Osteocyte (in vitro differentiated cells): ENCODE results near the gene FAM81A. TPM values are rescaled to one million over a fixed set of nuclear protein-coding genes. Genes with fewer than 3 reads are reported as not detected.

ENCODE experiments used
- DNase-seq: peaks from one replicate; pipeline ENCODE4 v3.0.0; 2021; ENCODE audit warnings: mixed read lengths; ENCODE audit not compliant: unreplicated experiment; ENCODE audit errors: extremely low spot score
- H3K27ac Mint-ChIP-seq: one replicate; pipeline ENCODE4 v1.8.0; 2021; ENCODE audit warnings: mild to moderate bottlenecking, mixed read lengths; ENCODE audit not compliant: unreplicated experiment
- H3K27me3 Mint-ChIP-seq: one replicate; pipeline ENCODE4 v1.8.0; 2021; ENCODE audit warnings: mixed read lengths; ENCODE audit not compliant: unreplicated experiment
- H3K36me3 Mint-ChIP-seq: one replicate; pipeline ENCODE4 v1.8.0; 2021; ENCODE audit warnings: mixed read lengths; ENCODE audit not compliant: unreplicated experiment
- H3K4me1 Mint-ChIP-seq: one replicate; pipeline ENCODE4 v1.8.0; 2021; ENCODE audit warnings: mixed read lengths; ENCODE audit not compliant: unreplicated experiment
- H3K4me3 Mint-ChIP-seq: one replicate; pipeline ENCODE4 v1.8.0; 2021; ENCODE audit warnings: mild to moderate bottlenecking, moderate library complexity, mixed read lengths; ENCODE audit not compliant: unreplicated experiment
- H3K9me3 Mint-ChIP-seq: one replicate; pipeline ENCODE4 v1.8.0; 2021; ENCODE audit warnings: mixed read lengths; ENCODE audit not compliant: unreplicated experiment
- CTCF ChIP-seq: fragments of 200-600 bp; sonication (generic); IDR thresholded peaks from 2 replicates; pipeline ENCODE4 v1.5.0; 2021; ENCODE audit warnings: antibody characterized with exemption, mild to moderate bottlenecking, moderate library complexity
- total RNA-seq: library from RNA; stranded (reverse); gene quantifications from 2 replicates; pipeline ENCODE4 v1.2.1, GENCODE V29; 2021

FAM81A gene
- total RNA-seq, 1 donor from 2014 or later: not detected

GRCh38 chr15:59444081-59444835 lies 6.3 kb downstream of the FAM81A start:
- no peak overlapping the region for H3K27ac Mint-ChIP-seq
- H3K27me3 Mint-ChIP-seq: peaks cover 52% of the 10 kb centered on the region
- no peaks in the 10 kb centered on the region for H3K4me1 Mint-ChIP-seq
- H3K9me3 Mint-ChIP-seq: no peaks in the 10 kb centered on the region
- no peak for TF ChIP-seq CTCF
- no peaks in the 10 kb centered on the region for H3K36me3 Mint-ChIP-seq
- no peak for DNase-seq
- H3K4me3 Mint-ChIP-seq: no peak overlapping the region

GRCh38 chr15:59444980-59445545 lies 7.1 kb downstream of the FAM81A start:
- no peaks in the 10 kb centered on the region for H3K9me3 Mint-ChIP-seq
- no peaks in the 10 kb centered on the region for H3K36me3 Mint-ChIP-seq
- no peaks in the 10 kb centered on the region for H3K4me1 Mint-ChIP-seq
- DNase-seq: no peak
- H3K4me3 Mint-ChIP-seq: no peak overlapping the region
- no peak overlapping the region for H3K27ac Mint-ChIP-seq
- peaks cover 45% of the 10 kb centered on the region for H3K27me3 Mint-ChIP-seq
- TF ChIP-seq CTCF: no peak

DNA sequence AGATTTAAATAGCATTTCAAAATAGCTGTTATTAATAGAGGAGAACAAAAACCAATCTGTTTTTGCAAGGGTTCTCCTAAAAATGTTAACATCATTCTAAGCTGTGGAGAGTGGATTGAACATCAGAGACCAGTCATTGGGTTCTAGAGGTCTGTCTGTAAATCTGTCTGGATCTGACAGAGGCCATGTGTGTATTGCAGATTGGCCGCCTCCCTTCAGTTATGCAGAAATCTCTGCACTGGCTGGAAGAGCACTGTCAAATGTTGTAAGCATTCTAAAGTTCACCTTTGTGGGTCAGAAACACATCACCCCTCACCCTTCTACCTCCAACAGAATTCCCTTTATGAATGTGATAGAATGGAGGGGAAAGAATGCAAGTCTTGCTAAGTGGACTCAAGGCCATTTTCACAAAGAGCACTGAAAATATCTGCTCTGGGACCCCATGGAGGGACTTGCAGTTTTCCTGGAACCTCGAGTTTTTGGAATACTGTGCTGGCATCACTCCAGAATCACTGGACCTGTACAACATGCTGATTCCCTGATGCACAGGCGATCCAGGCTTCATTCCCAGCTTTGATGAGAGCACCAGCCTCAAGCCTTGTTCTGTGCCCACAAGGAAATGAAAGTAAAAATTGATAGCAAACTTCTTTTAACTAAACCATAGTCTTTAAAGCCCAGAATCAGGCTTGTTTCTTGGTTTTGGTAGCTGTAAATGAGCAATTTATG lies 8.4 kb downstream of the FAM81A start:
- H3K4me1 Mint-ChIP-seq: no peaks in the 10 kb centered on the region
- peaks cover 36% of the 10 kb centered on the region for H3K27me3 Mint-ChIP-seq
- no peak overlapping the region for H3K4me3 Mint-ChIP-seq
- DNase-seq: no peak
- H3K9me3 Mint-ChIP-seq: no peaks in the 10 kb centered on the region
- no peak for TF ChIP-seq CTCF
- no peak overlapping the region for H3K27ac Mint-ChIP-seq
- H3K36me3 Mint-ChIP-seq: no peaks in the 10 kb centered on the region

DNA sequence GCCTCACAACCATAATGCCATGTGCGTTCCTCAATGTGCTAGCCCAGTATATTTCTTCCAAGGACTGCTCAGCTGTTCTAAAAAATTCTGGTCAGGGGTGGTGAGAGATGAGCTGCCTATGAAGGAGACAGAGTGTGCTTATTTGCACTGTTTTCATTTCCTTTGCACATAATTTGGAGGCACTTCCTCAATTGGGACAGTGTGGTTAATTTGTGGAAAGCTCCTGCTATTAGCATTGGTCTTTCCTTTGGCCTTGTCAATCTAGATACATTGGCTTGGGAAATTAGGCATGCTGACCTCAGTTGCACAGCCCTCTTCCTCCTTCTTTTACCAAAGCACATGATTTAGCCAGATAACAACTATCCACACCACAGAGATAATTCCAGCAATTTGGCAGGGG lies 9.4 kb downstream of the FAM81A start:
- Mint-ChIP-seq H3K4me3 (no peak overlapping the region), H3K9me3 (no peaks in the 10 kb centered on the region), H3K4me1 (no peaks in the 10 kb centered on the region), H3K27me3 (peaks cover 35% of the 10 kb centered on the region), H3K27ac (no peak overlapping the region), H3K36me3 (no peaks in the 10 kb centered on the region)
- TF ChIP-seq CTCF: no peak
- DNase-seq: no peak

DNA sequence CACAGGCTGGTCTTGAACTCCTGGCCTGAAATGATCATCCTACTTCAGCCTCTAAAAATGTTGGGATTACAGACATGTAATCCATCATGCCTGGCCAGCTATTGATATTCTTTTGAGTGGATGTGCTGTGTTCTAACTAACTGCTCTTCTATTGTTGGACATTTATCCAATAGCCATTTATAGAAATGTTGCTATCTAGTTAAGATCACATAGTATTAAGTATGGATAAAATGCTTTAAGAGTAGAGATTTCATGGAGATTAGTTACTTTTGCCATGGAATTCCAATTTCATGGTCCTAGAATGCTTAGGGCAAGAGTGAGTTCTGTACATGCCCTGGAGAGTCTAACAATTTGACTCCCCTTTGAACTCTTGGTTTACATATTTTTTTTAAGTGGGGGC lies 10.9 kb downstream of the FAM81A start:
- H3K4me1 Mint-ChIP-seq: no peaks in the 10 kb centered on the region
- no peak for TF ChIP-seq CTCF
- no peak for DNase-seq
- peaks cover 32% of the 10 kb centered on the region for H3K27me3 Mint-ChIP-seq
- no peaks in the 10 kb centered on the region for H3K36me3 Mint-ChIP-seq
- H3K9me3 Mint-ChIP-seq: no peaks in the 10 kb centered on the region
- no peak overlapping the region for H3K27ac Mint-ChIP-seq
- H3K4me3 Mint-ChIP-seq: no peak overlapping the region
